Thyroid gland (tissue), 4 donors: Measurements from ENCODE around the gene CCDC178. TPM values are rescaled to one million over a fixed set of nuclear protein-coding genes. Genes with fewer than 3 reads are reported as not detected.
A peak's percentile ranks its signal among the peaks of the same experiment; 100 is the strongest.

Experiments used
- DNase-seq, 2 donors: peaks; one replicate each; pipeline ENCODE4 v3.0.0-alpha.2; 2019
- H3K27ac ChIP-seq, 3 donors: fragments of 200-600 bp; sonication (generic); 1 replicate in 2 of 3; 2 replicates in 1 of 3; pipeline ENCODE4 v1.5.1; 2016 to 2019; ENCODE audit warnings: mild to moderate bottlenecking in 1 of 3, moderate library complexity in 1 of 3
- H3K27me3 ChIP-seq: fragments of 200-600 bp; sonication (generic); one replicate; pipeline ENCODE4 v1.5.1; 2019
- H3K36me3 ChIP-seq, 2 donors: fragments of 200-600 bp; sonication (generic); one replicate each; pipeline ENCODE4 v1.5.1; 2016 to 2019
- H3K4me1 ChIP-seq, 2 donors: fragments of 200-600 bp; sonication (generic); one replicate each; pipeline ENCODE4 v1.5.1; 2017 to 2019
- H3K4me3 ChIP-seq, 3 donors: fragments of 200-600 bp; sonication (generic); replicated peaks in 1 of 3; 1 replicate in 2 of 3; 2 replicates in 1 of 3; pipeline ENCODE4 v1.5.1; 2016; ENCODE audit warnings: mild to moderate bottlenecking in 1 of 3
- H3K9me3 ChIP-seq: fragments of 200-600 bp; sonication (generic); one replicate; pipeline ENCODE4 v1.5.1; 2017
- CTCF ChIP-seq, 6 experiments: fragments of 200-600 bp in 3 of 6; fragments of 450-650 bp in 3 of 6; sonication (generic) in 3 of 6; IDR thresholded peaks; one replicate each; pipeline ENCODE4 v1.5.1; 2016 to 2019; ENCODE audit warnings: antibody characterized with exemption in 6 of 6, mild to moderate bottlenecking in 2 of 6, inconsistent platforms in 1 of 6, moderate library complexity in 1 of 6
- POLR2A ChIP-seq, 2 donors: fragments of 450-650 bp; IDR thresholded peaks; one replicate each; pipeline ENCODE4 v1.6.1; 2017; ENCODE audit warnings: antibody characterized with exemption in 2 of 2, mild to moderate bottlenecking in 2 of 2, moderate library complexity in 1 of 2
- WGBS, 2 donors: methylation state at CpG; one replicate each; pipeline ENCODE4 v1.1.5; 2017; 5-methylcytosine and 5-hydroxymethylcytosine counted together
- intact Hi-C: fragments of 100-400 bp; cut with DNase I; formaldehyde crosslinking; loops from one replicate; pipeline ENCODE4 v1.15.1; 2023
- total RNA-seq, 4 donors: library from RNA; depleted of rRNA; stranded (reverse); fragments of >200 nt; gene quantifications; one replicate each; pipeline ENCODE4 v1.2.3, GENCODE V29; 2016

CCDC178 gene
- total RNA-seq, 4 donors from 2014 or later: 1.4 to 3.1 (median 1.7) TPM; not detected in 1

GRCh38 chr18:32974421-32975162 lies 465.9 kb downstream of the CCDC178 start:
- H3K36me3 ChIP-seq: no peaks in the 10 kb centered on the region
- peak; percentile 60 to 69 for DNase-seq
- intact Hi-C loops: no loop called here
- WGBS, 2 donors: 13 to 20% methylated on average over 4 of the region's 4 CpGs
- no peak overlapping the region for H3K4me3 ChIP-seq
- H3K27me3 ChIP-seq: no peaks in the 10 kb centered on the region
- H3K27ac ChIP-seq: no peak overlapping the region
- TF ChIP-seq CTCF (IDR thresholded peaks at IDR 0.05) (no peak), POLR2A (IDR thresholded peaks at IDR 0.05) (no peak)
- peaks cover 0 to 7% of the 10 kb centered on the region in 2 donors for H3K4me1 ChIP-seq
- H3K9me3 ChIP-seq: no peaks in the 10 kb centered on the region

- DNase-seq: no peak
- no peak for TF ChIP-seq POLR2A (IDR thresholded peaks at IDR 0.05)
- TF ChIP-seq CTCF (IDR thresholded peaks at IDR 0.05): no peak
- Histone ChIP-seq H3K9me3 (no peaks in the 10 kb centered on the region), H3K27me3 (no peaks in the 10 kb centered on the region), H3K4me3 (no peak overlapping the region), H3K4me1 (no peaks in the 10 kb centered on the region), H3K27ac (no peak overlapping the region), H3K36me3 (no peaks in the 10 kb centered on the region)
- 92 to 93% methylated on average over 2 of the region's 2 CpGs for WGBS, 2 donors
- intact Hi-C loops: no loop called here
These were observed 472.3 kb downstream of the CCDC178 start for GRCh38 chr18:32968248-32968647.

- DNase-seq: no peak
- TF ChIP-seq POLR2A (IDR thresholded peaks at IDR 0.05): no peak
- TF ChIP-seq CTCF (IDR thresholded peaks at IDR 0.05): no peak
- Histone ChIP-seq H3K27me3 (no peaks in the 10 kb centered on the region), H3K27ac (no peak overlapping the region), H3K9me3 (no peaks in the 10 kb centered on the region), H3K36me3 (no peaks in the 10 kb centered on the region), H3K4me1 (no peaks in the 10 kb centered on the region), H3K4me3 (no peak overlapping the region)
- intact Hi-C loops: no loop called here
These were observed 474.4 kb downstream of the CCDC178 start for GRCh38 chr18:32966141-32966540.

GRCh38 chr18:32961538-32961937 lies 479.0 kb downstream of the CCDC178 start:
- Histone ChIP-seq H3K4me3 (no peak overlapping the region), H3K27ac (no peak overlapping the region), H3K27me3 (no peaks in the 10 kb centered on the region), H3K4me1 (no peaks in the 10 kb centered on the region), H3K36me3 (no peaks in the 10 kb centered on the region), H3K9me3 (no peaks in the 10 kb centered on the region)
- intact Hi-C loops: no loop called here
- 87 to 91% methylated on average over 5 of the region's 5 CpGs for WGBS, 2 donors
- no peak for TF ChIP-seq CTCF (IDR thresholded peaks at IDR 0.05)
- TF ChIP-seq POLR2A (IDR thresholded peaks at IDR 0.05): no peak
- no peak for DNase-seq

- 90% methylated on average over 1 of the region's 1 CpG for WGBS, 2 donors
- no peak overlapping the region for H3K4me3 ChIP-seq
- H3K36me3 ChIP-seq: no peaks in the 10 kb centered on the region
- H3K27ac ChIP-seq: no peak overlapping the region
- no peaks in the 10 kb centered on the region for H3K4me1 ChIP-seq
- DNase-seq: no peak
- no peaks in the 10 kb centered on the region for H3K27me3 ChIP-seq
- intact Hi-C loops: no loop called here
- no peak for TF ChIP-seq CTCF (IDR thresholded peaks at IDR 0.05)
- no peak for TF ChIP-seq POLR2A (IDR thresholded peaks at IDR 0.05)
- no peaks in the 10 kb centered on the region for H3K9me3 ChIP-seq
These were observed 481.8 kb downstream of the CCDC178 start for GRCh38 chr18:32958746-32959145.
